Uterus (tissue), 4 donors: ENCODE results near the gene MAX. TPM values are rescaled to one million over a fixed set of nuclear protein-coding genes. Genes with fewer than 3 reads are reported as not detected.

ENCODE experiments used
- DNase-seq, 2 donors: peaks; one replicate each; pipeline ENCODE4 v3.0.0-alpha.2; 2019 to 2020
- H3K27ac ChIP-seq, 2 donors: fragments of 200-600 bp; sonication (generic); 1 replicate in 1 of 2; 2 replicates in 1 of 2; pipeline ENCODE4 v1.5.1; 2016 to 2018
- H3K27me3 ChIP-seq, 2 donors: fragments of 200-600 bp; sonication (generic); one replicate each; pipeline ENCODE4 v1.5.1; 2018 to 2019; ENCODE audit warnings: control low read depth in 1 of 2
- H3K36me3 ChIP-seq, 2 donors: fragments of 200-600 bp; sonication (generic); one replicate each; pipeline ENCODE4 v1.5.1; 2019; ENCODE audit warnings: control low read depth in 1 of 2
- H3K4me1 ChIP-seq, 2 donors: fragments of 200-600 bp; sonication (generic); one replicate each; pipeline ENCODE4 v1.5.1; 2018 to 2019; ENCODE audit warnings: control low read depth in 1 of 2
- H3K4me3 ChIP-seq, 2 donors: fragments of 200-600 bp; sonication (generic); 1 replicate in 1 of 2; 2 replicates in 1 of 2; pipeline ENCODE4 v1.5.1; 2018 to 2019; ENCODE audit warnings: mild to moderate bottlenecking in 1 of 2
- H3K9me3 ChIP-seq, 2 donors: fragments of 200-600 bp; sonication (generic); one replicate each; pipeline ENCODE4 v1.5.1; 2019; ENCODE audit warnings: control low read depth in 1 of 2
- CTCF ChIP-seq, 4 experiments: fragments of 200-600 bp in 2 of 4; fragments of 450-650 bp in 2 of 4; sonication (generic) in 2 of 4; IDR thresholded peaks; one replicate each; pipeline ENCODE4 v1.5.1; 2016 to 2019; ENCODE audit warnings: antibody characterized with exemption in 4 of 4, mild to moderate bottlenecking in 2 of 4, moderate library complexity in 1 of 4
- POLR2A ChIP-seq, 2 donors: fragments of 450-650 bp; IDR thresholded peaks; one replicate each; pipeline ENCODE4 v1.6.1; 2016; ENCODE audit warnings: antibody characterized with exemption in 2 of 2, mild to moderate bottlenecking in 1 of 2, moderate library complexity in 1 of 2
- intact Hi-C: fragments of 100-400 bp; cut with DNase I; formaldehyde crosslinking; loops from one replicate; pipeline ENCODE4 v1.15.1; 2023; ENCODE audit warnings: low total_unique reads
- microRNA-seq: library from miRNA; unstranded; fragments of <30 nt; microRNA quantifications from one replicate; pipeline ENCODE4, GENCODE V29; 2016; ENCODE audit warnings: borderline microRNAs expressed, borderline replicate concordance
- small RNA-seq: library from RNA; depleted of rRNA; stranded (forward); fragments of <200 nt; gene quantifications from one replicate; pipeline ENCODE3, GENCODE V24; 2016
- total RNA-seq, 4 donors: library from RNA; depleted of rRNA in 3 of 4; stranded (reverse); fragments of >200 nt in 3 of 4; gene quantifications; one replicate each; pipeline versions ENCODE4 v1.1.0 to v1.2.4, GENCODE V29; 2014 to 2023
- donor health status: DM: yes; HTN: yes; CAD: no.

The MAX gene
- total RNA-seq, 4 donors from 2014 or later, result 32.6 to 153 (median 68.4) TPM

- intact Hi-C loops, result no loop called here
- H3K4me3 ChIP-seq, result no peak overlapping the region
- H3K9me3 ChIP-seq, result no peaks in the 10 kb centered on the region
- H3K27me3 ChIP-seq, result no peaks in the 10 kb centered on the region
- TF ChIP-seq POLR2A (IDR thresholded peaks at IDR 0.05), result no peak
- no peak for TF ChIP-seq CTCF (IDR thresholded peaks at IDR 0.05)
- H3K36me3 ChIP-seq, result no peaks in the 10 kb centered on the region
- H3K4me1 ChIP-seq, result no peaks in the 10 kb centered on the region
- DNase-seq, result no peak
- H3K27ac ChIP-seq, result no peak overlapping the region
Measured at GRCh38 chr14:65027127-65027799, 75.1 kb downstream of the MAX start.

GRCh38 chr14:65026526-65026925 is 75.8 kb downstream of the MAX start:
- H3K9me3 ChIP-seq, result no peaks in the 10 kb centered on the region
- no peaks in the 10 kb centered on the region for H3K27me3 ChIP-seq
- no peak for DNase-seq
- no peak overlapping the region for H3K4me3 ChIP-seq
- no peak for TF ChIP-seq POLR2A (IDR thresholded peaks at IDR 0.05)
- H3K4me1 ChIP-seq, result no peaks in the 10 kb centered on the region
- intact Hi-C loops, result no loop called here
- no peak overlapping the region for H3K27ac ChIP-seq
- H3K36me3 ChIP-seq, result no peaks in the 10 kb centered on the region

GRCh38 chr14:65025818-65026217 is 76.5 kb downstream of the MAX start:
- DNase-seq, result no peak
- Histone ChIP-seq H3K36me3 (no peaks in the 10 kb centered on the region), H3K9me3 (no peaks in the 10 kb centered on the region), H3K27me3 (no peaks in the 10 kb centered on the region), H3K4me1 (no peaks in the 10 kb centered on the region), H3K4me3 (no peak overlapping the region), H3K27ac (no peak overlapping the region)
- no peak for TF ChIP-seq CTCF (IDR thresholded peaks at IDR 0.05)
- intact Hi-C loops, result no loop called here

Small RNA genes lying within 50 kb of the gene (microRNA-seq; reads per million reads assigned to microRNA genes)
- gene MIR4706, result not detected

Small RNA genes lying within 50 kb of the gene (small RNA-seq; reads per million reads assigned to genes)
- gene MIR4706 (not detected), gene RNU2-14P (not detected)

Other genes with a start within 250 kb of the MAX start
- gene SPTB, start 222.6 kb downstream of the MAX start, total RNA-seq, result 1 to 10 TPM in 3 of 4 donors, not detected in 1; 1.0 to 5.4 (median 4.6) TPM
- gene CHURC1, start 188.1 kb downstream of the MAX start, total RNA-seq, result 100 to 1,000 TPM in 1 of 4 donors, 10 to 100 TPM in 3; 35.1 to 121 (median 62.4) TPM
- gene GPX2, start 159.8 kb downstream of the MAX start, total RNA-seq, result under 1 TPM in 1 of 4 donors, not detected in 3; 0.29 TPM
- 1 to 10 TPM in 3 of 4 donors, not detected in 1; 1.0 to 3.8 (median 3.4) TPM for gene RAB15, start 130.2 kb downstream of the MAX start, total RNA-seq
- gene FNTB, start 115.6 kb downstream of the MAX start, total RNA-seq, result 10 to 100 TPM in 3 of 4 donors, 1 to 10 TPM in 1; 7.4 to 29.7 (median 20.4) TPM